GM18499 (cell line): Measurements from ENCODE around the gene NDUFV2.
"Not testable (repeated sequence)": the region's sequence is repeated elsewhere in the genome, so short reads cannot be mapped to it uniquely, and the experiment has no call there.

Experiments used
- ATAC-seq: cut with Tn5 transposase; IDR thresholded peaks from one replicate; pipeline ENCODE4 v1.9.1; 2021; ENCODE audit warnings: moderate number of reproducible peaks; ENCODE audit not compliant: insufficient read depth, unreplicated experiment

Gene NDUFV2

DNA sequence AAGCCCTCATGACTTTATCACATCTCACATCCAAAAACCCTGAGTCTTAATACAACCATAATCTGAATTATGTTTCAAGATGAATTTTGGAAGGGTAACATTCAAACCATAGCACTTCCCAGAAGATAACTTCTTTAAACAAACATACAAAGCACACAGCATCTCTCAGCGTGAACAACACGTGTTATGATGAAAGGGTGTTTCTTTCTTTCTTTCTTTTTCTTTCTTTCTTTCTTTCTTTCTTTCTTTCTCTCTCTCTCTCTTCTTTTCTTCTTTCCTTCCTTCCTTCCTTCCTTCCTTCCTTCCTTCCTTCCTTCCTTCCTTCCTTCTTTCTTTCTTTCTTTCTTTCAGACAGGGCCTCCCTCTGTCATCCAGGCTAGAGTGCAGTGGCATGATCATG, 13.8 kb upstream of the NDUFV2 start:
- not testable (repeated sequence) for ATAC-seq

DNA sequence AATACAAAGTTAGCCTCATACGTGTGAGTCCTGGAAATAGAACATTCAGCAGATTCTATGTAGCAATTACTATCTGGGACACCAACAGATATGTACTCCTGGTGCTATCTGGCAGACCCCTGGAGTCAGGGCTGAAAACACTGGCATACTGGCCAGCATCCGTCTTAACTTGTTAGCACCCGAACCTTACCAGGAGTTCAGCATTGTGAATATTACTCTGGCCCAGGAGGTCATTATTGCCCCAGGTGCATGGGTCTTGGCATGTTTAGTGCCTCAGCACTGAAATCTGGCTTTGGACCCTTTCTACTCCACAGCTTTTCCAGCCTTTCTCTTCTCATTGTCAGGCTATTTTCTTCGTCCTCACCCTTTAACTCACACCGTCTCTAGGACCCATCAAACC, 11.9 kb upstream of the NDUFV2 start:
- no peak for ATAC-seq

DNA sequence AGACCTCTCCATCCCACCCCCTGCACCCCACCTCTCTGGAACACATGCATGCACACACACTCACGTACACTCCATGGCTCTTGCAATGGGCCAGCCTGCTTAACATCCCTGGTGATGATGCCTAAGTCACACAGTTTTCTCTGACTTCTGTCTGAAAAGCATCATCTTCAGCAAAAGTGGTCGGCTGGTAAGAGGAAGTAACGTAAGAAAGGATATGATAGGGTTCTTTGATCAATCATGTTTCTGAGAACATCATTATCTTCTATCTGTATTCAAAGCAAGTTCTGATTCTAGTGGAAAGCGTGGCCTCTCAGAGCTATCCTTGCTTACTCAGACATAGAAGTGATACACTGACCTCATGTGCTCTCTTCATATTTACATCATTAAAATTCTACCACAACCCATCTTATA, 11.4 kb upstream of the NDUFV2 start:
- no peak for ATAC-seq

DNA sequence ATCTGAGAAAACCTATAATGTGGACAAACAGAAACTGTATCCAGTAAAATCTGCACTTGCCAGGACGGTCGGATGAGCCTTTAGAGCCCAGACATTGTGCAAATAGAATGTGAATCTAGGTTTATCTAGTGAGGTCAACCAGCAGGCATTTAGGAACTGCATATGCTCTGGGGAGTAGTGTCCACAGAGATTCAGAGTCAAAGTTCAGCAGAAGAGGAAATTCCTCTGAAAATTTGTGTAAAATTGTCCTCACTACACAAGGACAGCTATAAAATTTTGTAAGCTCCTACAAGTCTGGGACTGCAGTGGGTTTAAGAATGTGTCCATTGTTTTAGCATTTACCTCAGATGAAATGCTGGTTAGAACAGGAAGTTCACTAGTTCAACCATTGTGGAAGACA, 9.8 kb upstream of the NDUFV2 start:
- ATAC-seq, result no peak

DNA sequence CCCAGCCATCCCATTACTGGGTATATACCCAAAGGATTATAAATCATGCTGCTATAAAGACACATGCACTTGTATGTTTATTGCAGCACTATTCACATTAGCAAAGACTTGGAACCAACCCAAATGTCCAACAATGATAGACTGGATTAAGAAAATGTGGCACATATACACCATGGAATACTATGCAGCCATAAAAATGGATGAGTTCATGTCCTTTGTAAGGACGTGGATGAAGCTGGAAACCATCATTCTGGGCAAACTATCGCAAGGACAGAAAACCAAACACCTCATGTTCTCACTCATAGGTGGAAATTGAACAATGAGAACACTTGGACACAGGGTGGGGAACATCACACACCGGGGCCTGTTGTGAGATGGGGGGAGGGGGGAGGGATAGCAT, 9.4 kb upstream of the NDUFV2 start:
- not testable (repeated sequence) for ATAC-seq

DNA sequence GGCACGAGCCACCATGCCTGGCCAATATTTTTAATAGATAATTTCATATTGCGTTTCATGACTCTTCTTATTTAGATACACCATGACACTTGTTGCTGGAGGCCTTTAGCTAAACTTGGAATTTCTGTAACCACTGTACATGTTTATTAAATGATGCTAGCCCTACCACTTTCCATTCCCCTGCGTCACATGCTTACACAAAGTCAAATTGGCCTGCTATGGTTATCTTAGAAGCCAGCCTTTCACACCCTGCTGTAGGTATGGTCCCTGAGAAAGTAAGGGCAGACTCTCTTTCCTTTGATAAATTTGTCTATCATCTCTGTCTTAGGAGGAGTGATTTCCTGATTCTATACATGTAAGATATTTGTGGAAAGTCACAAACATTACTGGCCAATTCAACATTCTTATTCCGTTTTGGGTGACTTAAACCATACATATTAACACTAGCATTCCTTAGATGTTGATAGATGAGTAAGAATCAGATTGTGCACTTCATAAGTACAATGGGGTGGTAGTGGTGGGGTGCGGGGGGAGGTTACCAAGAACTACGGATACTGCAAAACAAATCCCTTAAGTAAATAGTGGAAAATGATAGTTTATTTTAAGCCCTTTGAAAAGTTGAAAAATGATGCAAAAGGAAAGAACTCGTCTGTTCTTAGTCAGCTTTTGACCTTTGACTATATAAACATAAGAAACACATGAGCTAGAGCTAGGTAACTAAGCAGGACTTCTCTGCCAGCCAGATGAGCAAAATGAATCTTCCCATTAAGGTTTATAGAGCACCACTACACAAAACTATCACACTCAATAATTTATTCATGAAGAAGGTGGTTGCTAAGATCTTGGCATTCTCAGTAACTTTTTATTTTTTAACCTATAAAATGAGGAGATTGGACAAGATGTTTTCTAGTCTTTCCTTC, 7.9 kb upstream of the NDUFV2 start:
- ATAC-seq, result no peak

GRCh38 chr18:9095297-9096006, 7.0 kb upstream of the NDUFV2 start:
- peak; percentile 69 for ATAC-seq

DNA sequence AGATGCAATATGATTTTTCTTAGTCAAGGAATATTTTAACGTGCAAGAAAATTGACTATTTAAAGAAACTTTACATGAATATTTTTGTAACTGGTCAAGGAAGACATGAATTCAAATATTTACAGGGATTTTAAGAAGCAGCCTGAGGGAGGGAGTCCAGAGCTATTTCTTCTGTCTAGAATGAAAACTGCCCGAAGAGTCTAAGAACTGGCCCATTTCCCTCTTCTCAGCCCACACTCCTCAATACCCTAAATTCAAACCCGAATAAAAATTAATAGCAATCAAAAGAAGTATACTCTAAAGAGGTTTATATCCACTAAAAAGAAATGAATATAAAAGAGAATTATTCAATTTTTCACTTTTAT, 6.5 kb upstream of the NDUFV2 start:
- ATAC-seq, result no peak

GRCh38 chr18:9096685-9097084, 5.8 kb upstream of the NDUFV2 start:
- no peak for ATAC-seq

DNA sequence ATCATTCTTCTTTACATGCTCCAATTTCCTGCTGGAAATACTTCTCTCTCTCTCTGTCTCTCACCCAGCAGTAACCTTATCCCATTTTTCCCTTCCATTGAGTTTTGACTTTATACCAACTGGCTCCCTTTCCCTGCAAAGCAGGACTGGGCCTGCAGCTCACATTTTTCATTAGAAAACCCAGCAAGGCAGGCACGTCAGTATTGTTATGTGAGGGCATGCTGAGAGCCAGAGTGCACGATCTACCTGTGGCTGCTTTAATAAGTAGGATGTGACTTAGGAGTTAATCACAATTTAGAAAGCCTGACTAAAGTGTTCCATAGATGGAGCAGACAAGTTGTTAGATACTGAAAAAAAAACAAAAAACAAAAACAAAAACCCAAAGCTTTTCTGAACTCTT, 5.2 kb upstream of the NDUFV2 start:
- ATAC-seq, result no peak

DNA sequence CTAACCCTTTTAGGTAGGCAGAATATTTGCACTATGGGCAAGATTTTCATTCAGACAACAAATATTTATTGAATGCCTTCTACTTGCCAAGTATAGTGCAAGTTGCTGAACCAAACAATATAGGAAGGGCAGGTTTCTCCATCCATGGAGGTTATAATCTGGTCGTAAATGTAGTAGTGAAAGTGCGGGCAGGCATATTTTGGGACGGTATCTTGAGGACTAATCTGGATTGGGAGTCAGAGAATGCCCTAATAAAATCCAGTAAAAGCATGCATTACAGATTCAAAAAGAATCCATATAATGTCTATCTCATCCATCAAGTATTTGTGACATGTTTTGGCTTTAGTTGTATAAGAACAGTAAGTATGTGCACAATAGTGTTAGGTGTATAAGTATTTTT, 1.7 kb upstream of the NDUFV2 start:
- no peak for ATAC-seq

DNA sequence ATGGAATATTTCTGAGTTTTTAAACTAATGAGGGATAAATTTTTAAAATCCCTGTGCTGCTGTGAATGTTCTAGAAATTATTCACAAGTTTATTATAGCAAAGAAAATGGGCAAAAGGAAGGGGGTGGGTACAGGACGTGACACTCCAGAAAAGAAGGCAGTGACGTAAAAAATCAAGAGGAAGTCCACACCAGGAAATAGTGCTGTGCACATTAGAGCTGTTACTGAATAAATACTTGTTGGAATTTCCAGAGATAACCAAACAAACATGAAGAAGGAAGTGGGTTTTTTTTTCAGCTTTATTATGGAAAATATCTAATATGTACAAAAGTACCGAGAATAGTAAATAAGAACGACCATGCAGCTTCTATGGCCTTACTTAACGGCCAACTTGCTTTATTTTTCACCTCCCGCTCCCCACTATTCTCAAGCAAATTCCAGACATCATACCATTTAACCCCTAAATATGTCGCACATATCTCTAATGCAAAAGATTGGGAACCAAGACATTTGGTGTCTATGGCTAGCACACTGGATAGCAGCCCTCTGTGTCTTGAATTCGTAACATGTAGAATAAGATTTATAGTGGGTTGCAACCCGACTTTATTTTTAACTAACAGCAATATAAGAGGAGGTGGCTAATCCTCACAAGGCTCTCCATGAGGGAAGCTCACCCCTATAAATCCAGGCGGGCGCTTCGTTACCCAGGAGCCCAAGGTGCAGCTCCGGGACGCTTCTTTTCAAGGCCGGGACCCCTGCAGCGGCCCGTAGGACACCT, 580 bp upstream of the NDUFV2 start:
- ATAC-seq, result no peak

GRCh38 chr18:9103376-9103873, 926 bp downstream of the NDUFV2 start:
- no peak for ATAC-seq

DNA sequence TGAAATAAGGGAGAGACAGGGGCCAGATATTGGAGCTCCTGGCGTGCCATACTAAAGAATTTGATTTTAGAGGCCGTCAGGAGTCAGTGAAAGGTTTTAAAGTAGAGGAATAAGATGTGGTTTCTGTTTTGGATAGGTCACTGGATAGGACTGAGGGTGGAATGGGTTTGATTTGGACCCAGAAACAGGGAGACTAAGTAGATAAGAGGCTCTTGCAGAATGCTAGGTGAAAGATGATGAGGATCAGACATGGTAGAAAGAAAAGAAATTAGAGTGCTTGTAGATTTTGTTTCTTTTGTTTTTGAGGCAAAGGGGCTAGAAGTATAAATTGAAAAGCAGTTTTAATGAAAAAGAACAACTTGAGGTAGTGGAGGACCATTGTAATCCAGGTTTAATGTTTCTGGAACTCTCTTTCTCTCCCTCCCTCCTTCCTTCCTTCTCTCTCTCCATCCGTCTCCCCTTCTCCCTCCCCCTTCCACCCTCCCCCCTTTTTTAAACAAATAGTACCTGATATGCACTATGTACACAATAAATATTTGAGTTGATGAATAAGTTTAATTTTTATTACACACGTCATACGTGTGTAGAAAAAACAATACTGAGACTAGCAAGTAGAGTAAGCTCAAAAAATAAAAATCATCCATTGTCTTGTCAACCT, 1.9 kb downstream of the NDUFV2 start:
- no peak for ATAC-seq

GRCh38 chr18:9105420-9105819, 2.9 kb downstream of the NDUFV2 start:
- no peak for ATAC-seq

DNA sequence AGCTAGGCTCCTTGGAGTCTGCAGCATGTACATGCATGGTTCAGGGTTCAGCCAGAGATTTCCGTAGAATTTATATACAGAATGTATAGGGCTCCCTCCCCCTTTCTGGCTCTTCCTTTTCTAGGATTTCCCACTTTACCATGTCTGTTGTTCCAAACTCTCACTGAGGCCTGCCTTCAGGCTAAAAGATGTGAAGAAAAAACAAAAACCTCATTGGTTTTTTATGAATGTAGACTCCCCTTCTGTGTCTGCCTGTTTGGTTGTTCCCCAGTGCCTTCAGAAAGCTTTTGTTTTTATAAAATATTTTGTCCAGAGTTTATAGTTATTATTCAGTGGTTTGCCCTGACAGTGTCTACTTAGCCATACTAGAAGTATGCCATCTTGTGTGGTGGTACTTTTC, 3.6 kb downstream of the NDUFV2 start:
- ATAC-seq, result no peak

DNA sequence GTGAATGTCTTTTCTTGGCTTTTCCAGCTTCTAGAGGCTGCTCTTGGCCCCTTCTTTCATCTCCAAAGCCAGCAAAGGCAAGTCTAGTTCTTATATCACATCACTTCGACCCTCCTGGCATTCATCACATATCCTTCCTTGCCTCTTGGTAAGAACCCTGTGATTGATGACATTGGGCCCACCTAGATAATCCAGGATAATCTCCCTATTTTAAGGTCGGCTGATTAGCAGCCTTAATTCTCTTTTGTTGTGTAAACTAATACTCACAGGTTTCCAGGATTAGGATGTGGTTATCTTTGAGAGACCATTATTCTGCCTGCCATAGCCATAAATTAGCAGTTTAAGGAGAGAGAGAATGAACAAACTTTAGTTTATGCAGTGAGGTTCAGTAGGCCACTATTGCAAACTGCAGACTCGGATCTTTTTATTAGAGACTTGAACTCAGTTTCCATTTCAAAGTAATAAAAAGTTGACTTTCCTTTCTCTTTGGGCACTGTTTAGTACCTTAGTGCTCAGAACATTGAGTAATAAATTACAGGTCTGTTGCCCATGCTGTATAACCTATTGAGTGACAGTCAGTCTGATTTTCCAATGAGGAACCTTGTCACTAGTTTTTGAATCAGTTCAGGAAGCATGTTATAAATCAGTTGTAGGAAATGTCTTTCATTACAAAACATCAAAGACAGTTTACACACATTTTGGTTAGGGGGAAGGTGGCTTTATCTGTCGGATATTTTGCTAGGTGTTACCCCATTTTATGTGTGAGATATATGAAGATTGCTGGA, 4.5 kb downstream of the NDUFV2 start:
- no peak for ATAC-seq

GRCh38 chr18:9108911-9109310, 6.4 kb downstream of the NDUFV2 start:
- ATAC-seq, result no peak

DNA sequence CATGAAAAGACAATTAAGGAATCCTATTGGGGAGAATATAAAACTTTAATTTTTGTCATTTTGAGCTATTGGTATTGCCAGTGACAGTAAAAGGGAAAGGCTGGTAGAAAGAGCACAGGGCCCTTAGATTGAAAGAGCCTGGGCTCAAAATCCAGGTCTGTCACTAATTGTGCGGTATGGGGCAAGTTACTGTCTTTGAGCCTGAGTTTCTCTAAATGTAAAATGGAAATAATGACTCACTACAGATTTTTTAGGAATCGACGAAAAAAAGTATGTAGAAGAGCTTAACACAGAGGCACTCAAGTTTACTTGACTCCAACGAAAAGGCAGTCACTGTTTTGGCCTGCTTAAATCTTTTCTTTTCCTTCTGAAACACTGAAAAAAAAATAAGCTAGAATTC, 7.0 kb downstream of the NDUFV2 start:
- no peak for ATAC-seq
